Neuronal stem cell (in vitro differentiated cells): ENCODE data around the gene CDC6.

ENCODE experiments used
- DNase-seq: peaks from one replicate; pipeline ENCODE4 v3.0.0-alpha.2; 2013; ENCODE audit warnings: low spot score
- H2AFZ ChIP-seq: one replicate; pipeline ENCODE4 v1.6.1; 2013; ENCODE audit warnings: mild to moderate bottlenecking, low read length, inconsistent platforms
- H2AK5ac ChIP-seq: 2 replicates; pipeline ENCODE4 v1.6.1; 2013; ENCODE audit warnings: low read depth, mild to moderate bottlenecking, inconsistent platforms, low read length, moderate library complexity, mixed read lengths
- H2BK120ac ChIP-seq: 2 replicates; pipeline ENCODE4 v1.6.1; 2013; ENCODE audit warnings: low read depth, mild to moderate bottlenecking, inconsistent platforms, low read length, moderate library complexity, mixed read lengths
- H2BK12ac ChIP-seq: one replicate; pipeline ENCODE4 v1.6.1; 2013; ENCODE audit warnings: low read length, inconsistent platforms
- H2BK15ac ChIP-seq: 2 replicates; pipeline ENCODE4 v1.6.1; 2013; ENCODE audit warnings: mild to moderate bottlenecking, low read length, inconsistent platforms, mixed read lengths
- H2BK5ac ChIP-seq: one replicate; pipeline ENCODE4 v1.6.1; 2013; ENCODE audit warnings: inconsistent platforms, mild to moderate bottlenecking, low read length, moderate library complexity
- H3K14ac ChIP-seq: one replicate; pipeline ENCODE4 v1.6.1; 2013; ENCODE audit warnings: low read length, inconsistent platforms
- H3K18ac ChIP-seq: 2 replicates; pipeline ENCODE4 v1.6.1; 2013; ENCODE audit warnings: low read length, inconsistent platforms
- H3K23ac ChIP-seq: 2 replicates; pipeline ENCODE4 v1.6.1; 2013; ENCODE audit warnings: low read depth, mild to moderate bottlenecking, mixed read lengths, low read length, inconsistent platforms; ENCODE audit not compliant: poor library complexity
- H3K27ac ChIP-seq: replicated peaks from 3 replicates; pipeline ENCODE4 v1.5.1; 2013; ENCODE audit warnings: low read length, inconsistent platforms
- H3K27me3 ChIP-seq, 3 experiments: 2 replicates each; pipeline ENCODE4 v1.6.1; 2013; ENCODE audit warnings: low read length in 3 of 3, mild to moderate bottlenecking in 2 of 3, inconsistent platforms in 1 of 3, low read depth in 1 of 3, mixed read lengths in 1 of 3, moderate library complexity in 1 of 3; ENCODE audit not compliant: control insufficient read depth in 3 of 3, insufficient read depth in 3 of 3
- H3K36me3 ChIP-seq, 2 donors: replicated peaks in 1 of 2; 2 replicates each; pipeline ENCODE4 v1.6.1; 2013; ENCODE audit warnings: low read length in 2 of 2; ENCODE audit not compliant: control insufficient read depth in 2 of 2, insufficient read depth in 2 of 2
- H3K4ac ChIP-seq: 2 replicates; pipeline ENCODE4 v1.6.1; 2013; ENCODE audit warnings: inconsistent platforms, mild to moderate bottlenecking, low read length, moderate library complexity
- H3K4me1 ChIP-seq, 2 donors: 1 replicate in 1 of 2; 2 replicates in 1 of 2; pipeline ENCODE4 v1.6.1; 2013; ENCODE audit warnings: low read length in 2 of 2, low read depth in 1 of 2; ENCODE audit not compliant: control insufficient read depth in 2 of 2, insufficient read depth in 1 of 2
- H3K4me2 ChIP-seq: one replicate; pipeline ENCODE4 v1.6.1; 2013; ENCODE audit warnings: mild to moderate bottlenecking, low read length, inconsistent platforms; ENCODE audit not compliant: insufficient read depth, poor library complexity, severe bottlenecking
- H3K4me3 ChIP-seq, 2 donors: 2 replicates each; pipeline ENCODE4 v1.5.1; 2013; ENCODE audit warnings: low read length in 2 of 2, mild to moderate bottlenecking in 2 of 2, inconsistent platforms in 1 of 2, moderate library complexity in 1 of 2
- H3K79me1 ChIP-seq: one replicate; pipeline ENCODE4 v1.6.1; 2013; ENCODE audit warnings: low read depth, mild to moderate bottlenecking, inconsistent platforms, low read length, moderate library complexity
- H3K9ac ChIP-seq: one replicate; pipeline ENCODE4 v1.6.1; 2013; ENCODE audit warnings: mild to moderate bottlenecking, low read depth, low read length, inconsistent platforms; ENCODE audit not compliant: poor library complexity
- H3K9me3 ChIP-seq, 2 donors: replicated peaks in 1 of 2; 2 replicates each; pipeline versions ENCODE3 to v1.6.1; 2013; ENCODE audit warnings: low read length in 2 of 2, mild to moderate bottlenecking in 2 of 2, inconsistent platforms in 1 of 2, low read depth in 1 of 2, mixed read lengths in 1 of 2, moderate library complexity in 1 of 2; ENCODE audit not compliant: control insufficient read depth in 2 of 2, insufficient read depth in 1 of 2
- H4K8ac ChIP-seq: one replicate; pipeline ENCODE4 v1.6.1; 2013; ENCODE audit warnings: low read depth, mild to moderate bottlenecking, inconsistent platforms, low read length, moderate library complexity
- H4K91ac ChIP-seq: one replicate; pipeline ENCODE4 v1.6.1; 2013; ENCODE audit warnings: low read length, low read depth, mild to moderate bottlenecking, inconsistent platforms; ENCODE audit not compliant: poor library complexity
- whole genome bisulfite sequencing, 2 donors: extraction: QIAGEN DNeasy Blood & Tissue Kit; methylation state at CpG; one replicate each; pipeline ENCODE4 v1.1.7; 2013; ENCODE audit warnings: missing lambda C conversion rate in 2 of 2, mixed read lengths in 1 of 2; ENCODE audit not compliant: insufficient read length in 2 of 2, insufficient replicate concordance in 1 of 2; ENCODE audit errors: extremely low coverage in 2 of 2; 5-methylcytosine and 5-hydroxymethylcytosine counted together

CDC6 gene

DNA sequence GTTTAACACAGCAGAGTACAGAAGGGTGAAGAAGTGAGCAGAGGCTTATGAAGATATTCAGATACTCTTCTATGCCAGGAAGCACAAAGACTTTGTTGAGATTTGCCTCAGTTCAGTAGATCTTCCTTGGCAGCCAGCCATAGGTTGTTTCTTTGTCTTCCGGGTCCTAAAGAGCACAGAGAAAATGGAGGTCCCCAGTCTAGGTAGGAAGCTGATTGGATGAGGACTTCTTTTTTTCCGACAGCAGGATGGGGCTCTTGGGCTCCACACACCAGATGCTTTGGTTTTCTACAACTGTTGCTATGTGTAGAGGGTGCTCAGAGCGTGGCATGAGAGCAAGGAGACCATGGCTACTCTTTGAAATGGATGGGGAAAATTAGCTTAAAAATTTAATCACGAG, 8.3 kb upstream of the CDC6 start:
- Histone ChIP-seq H3K79me1 (no peaks in the 10 kb centered on the region), H3K18ac (no peak overlapping the region), H3K36me3 (peaks cover 24 to 86% of the 10 kb centered on the region in 2 donors), H2BK5ac (no peak overlapping the region), H3K4me1 (peaks cover 0 to 4% of the 10 kb centered on the region in 2 donors), H4K91ac (no peak overlapping the region), H3K27me3 (no peaks in the 10 kb centered on the region), H3K4me2 (no peak overlapping the region), H3K27ac (no peak overlapping the region), H3K9ac (no peak overlapping the region), H4K8ac (no peak overlapping the region), H2AFZ (no peak overlapping the region), H3K4ac (no peak overlapping the region), H2AK5ac (no peak overlapping the region), H2BK120ac (no peak overlapping the region), H2BK15ac (no peak overlapping the region), H3K4me3 (no peak overlapping the region), H3K9me3 (no peaks in the 10 kb centered on the region), H2BK12ac (no peak overlapping the region), H3K23ac (no peak overlapping the region), H3K14ac (no peak overlapping the region)
- no CpG with 5 or more reads among the region's 4 CpGs for WGBS, 2 donors
- DNase-seq = no peak

GRCh38 chr17:40281663-40282062, 6.0 kb upstream of the CDC6 start:
- Histone ChIP-seq H3K27me3 (no peaks in the 10 kb centered on the region), H4K8ac (no peak overlapping the region), H2AK5ac (no peak overlapping the region), H3K9me3 (no peaks in the 10 kb centered on the region), H3K18ac (no peak overlapping the region), H3K14ac (no peak overlapping the region), H4K91ac (no peak overlapping the region), H3K4me1 (peaks cover 0 to 4% of the 10 kb centered on the region in 2 donors), H3K4me3 (no peak overlapping the region), H3K23ac (no peak overlapping the region), H3K9ac (no peak overlapping the region), H2BK5ac (no peak overlapping the region), H2BK12ac (no peak overlapping the region), H3K36me3 (peaks cover 21 to 68% of the 10 kb centered on the region in 2 donors), H3K79me1 (no peaks in the 10 kb centered on the region), H3K27ac (no peak overlapping the region), H2AFZ (no peak overlapping the region), H2BK120ac (no peak overlapping the region), H3K4ac (no peak overlapping the region), H2BK15ac (no peak overlapping the region), H3K4me2 (no peak overlapping the region)
- no peak for DNase-seq
- no CpG with 5 or more reads among the region's 2 CpGs for WGBS, 2 donors

- H3K4me1 ChIP-seq = peaks cover 0 to 5% of the 10 kb centered on the region in 2 donors
- no CpG with 5 or more reads among the region's 2 CpGs for WGBS, 2 donors
- no peak overlapping the region for H4K8ac ChIP-seq
- H3K9ac ChIP-seq = no peak overlapping the region
- no peak overlapping the region for H2AFZ ChIP-seq
- peaks cover 12 to 48% of the 10 kb centered on the region in 2 donors for H3K36me3 ChIP-seq
- no peak overlapping the region for H3K4me2 ChIP-seq
- no peak overlapping the region for H2AK5ac ChIP-seq
- H4K91ac ChIP-seq = no peak overlapping the region
- no peak for DNase-seq
- H3K23ac ChIP-seq = no peak overlapping the region
- H3K4ac ChIP-seq = no peak overlapping the region
- no peaks in the 10 kb centered on the region for H3K9me3 ChIP-seq
- H3K18ac ChIP-seq = no peak overlapping the region
- H3K14ac ChIP-seq = no peak overlapping the region
- no peak overlapping the region for H2BK5ac ChIP-seq
- no peaks in the 10 kb centered on the region for H3K27me3 ChIP-seq
- H3K79me1 ChIP-seq = no peaks in the 10 kb centered on the region
- H3K4me3 ChIP-seq = no peak overlapping the region
- H2BK12ac ChIP-seq = no peak overlapping the region
- H2BK15ac ChIP-seq = no peak overlapping the region
- no peak overlapping the region for H2BK120ac ChIP-seq
- H3K27ac ChIP-seq = no peak overlapping the region
These were observed 4.0 kb upstream of the CDC6 start for GRCh38 chr17:40283662-40284061.

DNA sequence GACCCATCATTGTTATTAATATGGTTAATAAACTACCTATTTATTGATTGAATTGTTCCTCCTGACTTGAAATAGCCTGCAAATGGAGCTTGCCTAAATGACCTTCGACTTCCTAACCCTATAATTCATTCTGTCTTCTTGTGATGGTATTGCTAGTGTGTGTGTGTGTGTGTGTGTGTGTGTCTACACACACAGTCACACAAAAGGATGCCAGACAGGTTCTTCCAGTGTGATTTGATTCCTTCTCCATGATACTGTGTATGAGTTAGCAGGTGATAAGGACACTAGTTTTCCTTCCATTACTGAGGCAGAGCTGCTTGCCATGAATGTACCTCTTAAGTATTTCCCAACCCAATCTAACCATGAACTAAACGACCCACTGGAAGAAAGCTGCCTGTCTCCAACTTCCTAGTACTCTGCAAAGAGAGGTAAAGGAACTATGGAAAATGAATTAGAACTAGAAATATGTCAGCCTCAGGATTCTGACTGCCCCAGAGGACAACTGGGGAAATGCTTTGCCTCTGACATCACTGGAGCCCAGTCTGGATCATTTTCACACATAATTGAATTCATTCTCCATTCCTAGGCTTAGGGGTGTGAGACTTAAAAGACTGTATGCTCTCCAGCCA, 3.5 kb upstream of the CDC6 start:
- H3K79me1 ChIP-seq = no peaks in the 10 kb centered on the region
- H3K9ac ChIP-seq = no peak overlapping the region
- no peak overlapping the region for H3K27ac ChIP-seq
- H2BK15ac ChIP-seq = no peak overlapping the region
- H3K4me2 ChIP-seq = no peak overlapping the region
- no peak overlapping the region for H2BK5ac ChIP-seq
- H3K18ac ChIP-seq = no peak overlapping the region
- no peak overlapping the region for H4K8ac ChIP-seq
- H3K36me3 ChIP-seq = peaks cover 7 to 46% of the 10 kb centered on the region in 2 donors
- H3K23ac ChIP-seq = no peak overlapping the region
- no peak for DNase-seq
- no peaks in the 10 kb centered on the region for H3K9me3 ChIP-seq
- no peak overlapping the region for H3K14ac ChIP-seq
- H2AFZ ChIP-seq = no peak overlapping the region
- no peak overlapping the region for H2AK5ac ChIP-seq
- H3K27me3 ChIP-seq = no peaks in the 10 kb centered on the region
- no peak overlapping the region for H2BK120ac ChIP-seq
- H3K4me3 ChIP-seq = no peak overlapping the region
- peaks cover 0 to 7% of the 10 kb centered on the region in 2 donors for H3K4me1 ChIP-seq
- no peak overlapping the region for H3K4ac ChIP-seq
- H2BK12ac ChIP-seq = no peak overlapping the region
- no peak overlapping the region for H4K91ac ChIP-seq
- WGBS, 2 donors = no CpG with 5 or more reads among the region's 2 CpGs
